MM.1S (cell line): ENCODE results near the gene CABP4.
A peak's percentile ranks its signal among the peaks of the same experiment; 100 is the strongest.

Source experiments
- DNase-seq: peaks from one replicate; pipeline ENCODE4 v3.0.0-alpha.2; 2015
- H2AFZ ChIP-seq: fragments of 300-600 bp; sonication (generic); 2 replicates; pipeline ENCODE4 v1.6.0; 2016; ENCODE audit warnings: antibody characterized with exemption, low read length
- H3F3A ChIP-seq: fragments of 300-600 bp; sonication (generic); 2 replicates; pipeline ENCODE4 v1.6.1; 2016; ENCODE audit warnings: mild to moderate bottlenecking, antibody characterized with exemption, low read length, moderate library complexity, mixed read lengths; ENCODE audit not compliant: insufficient read depth
- H3K27ac ChIP-seq: fragments of 300-600 bp; sonication (generic); 2 replicates; pipeline ENCODE4 v1.5.1; 2016; ENCODE audit warnings: mild to moderate bottlenecking, low read length
- H3K27me3 ChIP-seq: fragments of 300-600 bp; sonication (generic); replicated peaks from 2 replicates; pipeline ENCODE4 v1.6.0; 2016; ENCODE audit warnings: low read length; ENCODE audit not compliant: insufficient read depth
- H3K36me3 ChIP-seq: fragments of 300-600 bp; sonication (generic); replicated peaks from 2 replicates; pipeline ENCODE4 v1.6.1; 2016; ENCODE audit warnings: mild to moderate bottlenecking, low read length, mixed read lengths; ENCODE audit not compliant: insufficient read depth
- H3K4me1 ChIP-seq: fragments of 300-600 bp; sonication (generic); 2 replicates; pipeline ENCODE4 v1.6.1; 2016; ENCODE audit warnings: low read length, mixed read lengths
- H3K4me2 ChIP-seq: fragments of 300-600 bp; sonication (generic); 2 replicates; pipeline ENCODE4 v1.6.0; 2016; ENCODE audit warnings: low read depth, low read length
- H3K4me3 ChIP-seq: fragments of 300-600 bp; sonication (generic); 2 replicates; pipeline ENCODE4 v1.5.1; 2016; ENCODE audit warnings: low read length, mixed read lengths
- H3K79me2 ChIP-seq: fragments of 300-600 bp; sonication (generic); 2 replicates; pipeline ENCODE4 v1.6.1; 2016; ENCODE audit warnings: mixed run types, low read length, mixed read lengths
- H3K9ac ChIP-seq: fragments of 300-600 bp; sonication (generic); 2 replicates; pipeline ENCODE4 v1.6.1; 2016; ENCODE audit warnings: low read length, mixed read lengths
- H3K9me2 ChIP-seq: fragments of 300-600 bp; sonication (generic); replicated peaks from 2 replicates; pipeline ENCODE4 v1.6.1; 2016; ENCODE audit warnings: mild to moderate bottlenecking, low read length, mixed read lengths; ENCODE audit not compliant: insufficient read depth
- H3K9me3 ChIP-seq: fragments of 300-600 bp; sonication (generic); replicated peaks from 2 replicates; pipeline ENCODE4 v1.6.1; 2016; ENCODE audit warnings: mild to moderate bottlenecking, low read length, mixed read lengths; ENCODE audit not compliant: insufficient read depth
- H4K20me1 ChIP-seq: fragments of 300-600 bp; sonication (generic); 2 replicates; pipeline ENCODE4 v1.6.1; 2016; ENCODE audit warnings: mild to moderate bottlenecking, low read length, moderate library complexity, mixed read lengths; ENCODE audit not compliant: insufficient read depth
- EZH2 ChIP-seq: fragments of 300-600 bp; sonication (generic); optimal IDR thresholded peaks from 2 replicates; pipeline ENCODE3; 2017; ENCODE audit warnings: low read depth, mild to moderate bottlenecking, antibody characterized with exemption, low read length, mixed read lengths
- EZH2phosphoT487 ChIP-seq: fragments of 300-600 bp; sonication (generic); IDR thresholded peaks from 2 replicates; pipeline ENCODE4 v1.6.1; 2018; ENCODE audit warnings: antibody characterized with exemption, low read length
- TF ChIP-seq, protein P1 (sequence below): fragments of 300-600 bp; sonication (generic); IDR thresholded peaks from 2 replicates; pipeline ENCODE4 v1.5.1; 2016; ENCODE audit warnings: antibody characterized with exemption, low read length, mixed read lengths

The CABP4 gene

DNA sequence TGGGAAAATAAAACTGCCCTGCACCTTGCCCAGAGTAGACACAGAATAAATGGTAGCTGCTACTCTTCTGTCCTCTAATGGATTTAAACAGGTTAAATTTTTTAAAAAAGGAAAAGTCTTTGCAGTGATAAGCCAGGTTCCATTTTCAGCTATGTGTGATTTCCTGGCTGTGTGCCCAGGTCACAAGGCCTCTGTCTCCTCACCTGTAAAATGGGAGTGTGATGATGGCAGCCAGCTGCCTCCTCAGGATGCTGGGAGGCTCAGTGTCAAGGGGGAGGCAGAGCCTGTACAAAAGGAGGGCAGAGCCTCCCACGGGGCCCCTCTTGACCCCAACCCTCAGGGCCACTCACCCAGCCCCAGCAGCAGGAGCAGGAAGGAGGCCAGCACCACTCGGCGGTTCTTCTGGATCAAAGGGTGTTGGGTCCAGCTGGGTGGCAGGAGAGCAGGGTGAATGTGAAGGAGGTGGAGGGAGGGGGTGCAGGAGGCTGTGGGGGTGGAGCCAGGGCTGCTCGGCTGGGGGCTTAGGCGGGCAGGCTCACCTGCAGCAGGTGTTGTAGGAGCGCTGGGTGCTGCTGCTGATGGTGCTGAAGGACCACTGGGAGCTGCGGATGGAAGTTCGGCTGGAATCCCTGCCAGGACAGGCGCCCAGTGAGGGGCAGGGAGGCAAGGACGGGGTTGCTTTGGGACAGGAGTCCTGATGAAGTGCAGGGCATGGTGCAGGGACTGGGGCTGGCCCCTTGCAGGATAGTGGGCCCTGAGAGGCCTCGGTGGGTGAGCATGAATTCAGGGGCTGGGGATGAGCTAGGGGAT, 12.0 kb downstream of the CABP4 start:
- Histone ChIP-seq H3F3A (no peaks in the 10 kb centered on the region), H2AFZ (no peak overlapping the region), H3K36me3 (no peaks in the 10 kb centered on the region), H3K27ac (no peak overlapping the region), H3K79me2 (peaks cover 11% of the 10 kb centered on the region), H3K9ac (no peak overlapping the region), H3K4me3 (no peak overlapping the region), H3K9me2 (no peaks in the 10 kb centered on the region), H4K20me1 (no peaks in the 10 kb centered on the region), H3K9me3 (no peaks in the 10 kb centered on the region), H3K27me3 (no peaks in the 10 kb centered on the region; the same call in 1 of the 2 replicates), H3K4me1 (peaks cover 12% of the 10 kb centered on the region), H3K4me2 (no peak overlapping the region)
- TF ChIP-seq EZH2phosphoT487 (no peak), EZH2 (no peak)
- TF ChIP-seq, protein P1, sequence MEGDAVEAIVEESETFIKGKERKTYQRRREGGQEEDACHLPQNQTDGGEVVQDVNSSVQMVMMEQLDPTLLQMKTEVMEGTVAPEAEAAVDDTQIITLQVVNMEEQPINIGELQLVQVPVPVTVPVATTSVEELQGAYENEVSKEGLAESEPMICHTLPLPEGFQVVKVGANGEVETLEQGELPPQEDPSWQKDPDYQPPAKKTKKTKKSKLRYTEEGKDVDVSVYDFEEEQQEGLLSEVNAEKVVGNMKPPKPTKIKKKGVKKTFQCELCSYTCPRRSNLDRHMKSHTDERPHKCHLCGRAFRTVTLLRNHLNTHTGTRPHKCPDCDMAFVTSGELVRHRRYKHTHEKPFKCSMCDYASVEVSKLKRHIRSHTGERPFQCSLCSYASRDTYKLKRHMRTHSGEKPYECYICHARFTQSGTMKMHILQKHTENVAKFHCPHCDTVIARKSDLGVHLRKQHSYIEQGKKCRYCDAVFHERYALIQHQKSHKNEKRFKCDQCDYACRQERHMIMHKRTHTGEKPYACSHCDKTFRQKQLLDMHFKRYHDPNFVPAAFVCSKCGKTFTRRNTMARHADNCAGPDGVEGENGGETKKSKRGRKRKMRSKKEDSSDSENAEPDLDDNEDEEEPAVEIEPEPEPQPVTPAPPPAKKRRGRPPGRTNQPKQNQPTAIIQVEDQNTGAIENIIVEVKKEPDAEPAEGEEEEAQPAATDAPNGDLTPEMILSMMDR = no peak
- no peak for DNase-seq

DNA sequence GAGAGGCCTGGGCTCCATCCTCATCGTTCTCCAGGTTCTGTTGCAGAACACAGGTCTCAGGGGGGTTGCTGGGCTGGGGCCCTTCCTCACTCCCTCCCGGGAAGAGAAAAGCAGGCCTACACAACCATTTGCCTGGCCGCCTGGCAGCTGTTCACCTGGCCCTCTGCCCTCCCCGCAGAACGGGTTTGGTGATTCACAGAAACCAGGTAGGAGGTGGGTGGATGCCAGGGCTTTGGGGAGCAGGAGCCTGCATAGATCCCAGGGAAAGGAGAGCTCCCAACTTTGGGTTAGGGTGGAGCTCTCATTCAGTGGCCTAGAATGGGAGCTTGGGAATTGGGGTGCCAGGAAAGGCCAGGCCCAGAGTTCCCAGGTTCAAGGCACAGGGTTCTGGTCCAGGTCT, 12.9 kb downstream of the CABP4 start:
- no peaks in the 10 kb centered on the region for H3K9me3 ChIP-seq
- peak overlapping the region; percentile 90 for H3K4me3 ChIP-seq
- no peak overlapping the region for H3K27ac ChIP-seq
- no peaks in the 10 kb centered on the region for H4K20me1 ChIP-seq
- peaks cover 11% of the 10 kb centered on the region for H3K79me2 ChIP-seq
- no peaks in the 10 kb centered on the region; the same call in 1 of the 2 replicates for H3K27me3 ChIP-seq
- H3F3A ChIP-seq = no peaks in the 10 kb centered on the region
- no peak for DNase-seq
- H3K36me3 ChIP-seq = no peaks in the 10 kb centered on the region
- no peak overlapping the region for H2AFZ ChIP-seq
- peak overlapping the region; percentile 79; the same call in 1 of the 2 replicates for H3K9ac ChIP-seq
- H3K9me2 ChIP-seq = no peaks in the 10 kb centered on the region
- TF ChIP-seq EZH2 (no peak), EZH2phosphoT487 (no peak)
- TF ChIP-seq, protein P1 = no peak
- H3K4me1 ChIP-seq = peaks cover 12% of the 10 kb centered on the region
- H3K4me2 ChIP-seq = peak overlapping the region; percentile 92

DNA sequence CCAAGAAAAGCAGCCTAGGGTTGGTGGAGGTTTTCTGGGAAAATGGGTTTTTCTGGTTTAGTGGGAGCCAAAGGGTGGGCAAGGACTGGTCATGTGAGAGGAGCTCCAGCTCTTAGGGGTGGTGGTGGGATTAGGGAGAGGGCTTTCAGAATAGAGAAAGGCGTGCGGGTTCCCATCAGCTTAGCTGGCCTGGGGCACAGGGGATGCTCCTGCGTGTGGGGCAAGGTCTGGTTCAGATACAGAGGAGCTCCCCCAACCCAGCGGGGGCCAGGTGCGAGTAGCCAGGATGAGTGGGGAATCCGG, 13.3 kb downstream of the CABP4 start:
- H3K4me3 ChIP-seq = peak overlapping the region; percentile 90
- H2AFZ ChIP-seq = peak overlapping the region; percentile 74; the same call in 1 of the 2 replicates
- H3K27me3 ChIP-seq = no peaks in the 10 kb centered on the region; the same call in 1 of the 2 replicates
- no peak overlapping the region for H3K27ac ChIP-seq
- TF ChIP-seq EZH2phosphoT487 (no peak), EZH2 (no peak)
- TF ChIP-seq, protein P1 = no peak
- peaks cover 12% of the 10 kb centered on the region for H3K4me1 ChIP-seq
- H3K9me3 ChIP-seq = no peaks in the 10 kb centered on the region
- peaks cover 11% of the 10 kb centered on the region for H3K79me2 ChIP-seq
- no peaks in the 10 kb centered on the region for H3K36me3 ChIP-seq
- H3K9me2 ChIP-seq = no peaks in the 10 kb centered on the region
- H4K20me1 ChIP-seq = no peaks in the 10 kb centered on the region
- no peak for DNase-seq
- peak overlapping the region; percentile 92 for H3K4me2 ChIP-seq
- peak overlapping the region; percentile 79 for H3K9ac ChIP-seq
- no peaks in the 10 kb centered on the region for H3F3A ChIP-seq
